ENCODE results near the gene ASB1. TPM values are rescaled to one million over a fixed set of nuclear protein-coding genes. Genes with fewer than 3 reads are reported as not detected.
A peak's percentile ranks its signal among the peaks of the same experiment; 100 is the strongest.

The ASB1 gene
- total RNA-seq, 1 donor from 2014 or later: 69.8 TPM

DNA sequence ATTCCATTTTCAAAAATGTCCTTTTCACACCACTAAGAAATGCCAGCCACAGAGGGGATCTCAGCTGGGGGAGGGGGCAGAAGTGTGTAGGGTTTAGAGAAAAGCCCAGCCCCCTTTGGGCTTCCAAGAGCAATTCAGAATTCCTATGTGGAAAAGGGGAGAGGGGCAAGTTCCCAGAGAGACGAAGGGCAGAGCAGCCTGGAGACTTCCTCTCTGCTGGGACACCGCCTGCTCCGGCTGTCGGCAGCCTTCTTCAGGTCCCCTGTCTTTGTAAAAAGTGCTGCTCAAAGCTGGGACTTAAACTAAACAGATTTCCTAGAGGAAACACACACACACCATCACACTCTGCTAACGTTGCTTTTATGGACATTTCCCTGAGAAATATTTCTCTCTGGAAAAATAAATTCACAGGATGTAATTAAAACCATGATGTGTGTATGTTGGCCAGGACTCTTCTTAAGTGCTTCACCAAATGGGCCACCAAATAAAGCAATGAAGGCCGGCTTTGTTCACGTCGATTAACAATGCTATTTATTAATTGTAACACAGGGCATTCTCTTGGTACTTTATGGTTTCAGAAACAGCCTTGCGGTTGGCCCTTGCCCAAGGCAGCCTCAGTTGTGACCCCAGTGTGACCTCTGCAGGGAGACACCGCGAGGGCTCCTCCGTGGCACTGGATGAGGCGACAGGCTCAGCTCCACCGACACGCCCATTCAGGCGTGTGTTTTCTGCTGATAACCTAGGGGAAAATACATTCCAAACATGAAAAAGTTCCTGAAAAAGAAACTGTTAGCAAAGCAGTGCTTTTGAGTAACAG lies 5.6 kb upstream of the ASB1 start:
- intact Hi-C loops (cut with DNase I): no loop called here
- DNase-seq (no peak), ATAC-seq (ENCODE audit: poor library complexity) (no peak)

- no peak for ATAC-seq (ENCODE audit: poor library complexity)
- DNase-seq: no peak
- intact Hi-C loops (cut with DNase I): no loop called here
Observed at GRCh38 chr2:238421695-238422035, 5.1 kb upstream of the ASB1 start.

DNA sequence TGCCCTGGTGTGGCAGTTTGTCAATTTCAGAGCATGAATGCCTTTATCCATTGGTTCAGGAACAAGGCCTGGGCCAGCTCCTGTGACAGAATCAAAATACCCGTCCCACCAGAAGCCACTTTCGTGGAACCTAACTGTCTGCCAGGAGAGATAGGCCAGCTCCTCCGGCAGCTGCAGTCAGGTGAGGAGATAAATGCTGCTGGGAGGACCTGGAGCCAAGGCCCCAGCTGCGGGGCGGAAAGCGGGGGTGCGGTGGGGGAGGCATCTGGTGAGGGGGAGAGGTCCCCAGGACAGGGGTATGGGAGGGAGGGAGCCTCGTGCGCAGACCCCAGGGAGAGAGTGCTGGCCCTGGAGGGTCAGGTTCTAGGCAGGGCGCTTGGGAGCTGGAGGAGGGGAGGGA lies 4.4 kb upstream of the ASB1 start:
- DNase-seq (no peak), ATAC-seq (ENCODE audit: poor library complexity) (no peak)
- intact Hi-C loops (cut with DNase I): no loop called here

DNA sequence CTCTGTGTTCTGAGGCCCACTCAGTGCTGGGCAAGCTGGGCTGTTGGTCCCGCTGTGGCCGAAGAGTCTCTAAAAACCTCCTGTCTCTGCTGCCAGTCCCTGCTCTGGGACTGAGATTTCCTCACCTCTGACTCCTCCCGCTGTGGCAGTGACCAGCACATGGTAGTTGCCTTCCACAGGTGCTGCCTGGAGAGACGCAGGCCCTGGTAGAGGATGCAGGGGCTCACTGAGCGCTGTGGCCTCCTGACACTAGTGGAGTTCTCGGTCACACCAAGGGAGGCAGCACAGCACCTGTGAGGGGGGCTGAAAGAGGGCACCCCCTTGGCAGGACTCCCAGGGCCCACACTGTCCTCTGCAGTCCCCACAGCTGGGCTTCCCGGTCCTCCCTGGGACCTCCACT lies 3.8 kb upstream of the ASB1 start:
- ATAC-seq (ENCODE audit: poor library complexity) (no peak), DNase-seq (no peak)
- intact Hi-C loops (cut with DNase I): no loop called here

- DNase-seq (no peak), ATAC-seq (ENCODE audit: poor library complexity) (no peak)
- intact Hi-C loops (cut with DNase I): no loop called here
Observed at GRCh38 chr2:238423561-238424312, 3.0 kb upstream of the ASB1 start.

DNA sequence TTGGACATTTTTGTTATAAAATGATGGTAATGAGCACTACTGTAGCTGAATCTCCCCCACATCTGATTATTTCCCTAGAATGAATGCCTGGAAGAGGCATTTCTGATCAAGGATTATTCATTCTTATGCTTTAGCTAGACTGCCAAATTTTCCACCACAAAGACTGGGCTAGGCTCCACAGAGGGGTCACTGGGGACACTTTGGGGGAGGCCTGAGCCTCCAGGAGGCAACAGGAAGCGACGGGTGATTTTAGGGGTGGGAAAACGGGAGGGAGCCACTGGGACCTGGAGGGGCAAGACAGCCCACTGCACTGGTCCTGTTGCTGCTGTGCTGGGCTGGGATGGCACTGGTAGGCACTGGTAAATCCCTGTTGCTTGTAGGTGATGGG lies 2.4 kb upstream of the ASB1 start:
- DNase-seq (no peak), ATAC-seq (ENCODE audit: poor library complexity) (no peak)
- intact Hi-C loops (cut with DNase I): no loop called here

DNA sequence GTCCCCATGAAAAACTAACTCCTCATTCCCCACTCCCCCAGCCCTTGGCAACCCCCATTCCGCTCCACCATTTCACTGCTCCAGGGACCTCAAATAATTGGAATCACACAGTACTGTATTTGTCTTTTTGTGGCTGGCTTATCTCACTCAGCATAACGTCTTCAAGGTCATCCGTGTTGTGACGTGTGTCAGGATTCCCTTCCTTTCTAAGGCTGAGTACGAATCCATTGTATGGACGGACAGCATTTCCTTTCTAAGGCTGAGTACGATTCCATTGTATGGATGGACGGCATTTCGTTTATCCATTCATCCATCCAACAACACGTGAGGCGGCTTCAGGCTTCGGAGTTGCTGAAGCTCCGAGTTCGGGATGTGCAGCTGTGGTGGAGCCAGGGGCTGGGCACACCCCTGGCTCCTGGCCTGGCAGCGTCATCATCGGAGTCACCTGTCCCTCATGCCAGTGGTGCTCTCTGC lies 1.2 kb upstream of the ASB1 start:
- no peak for ATAC-seq (ENCODE audit: poor library complexity)
- intact Hi-C loops (cut with DNase I): no loop called here

DNA sequence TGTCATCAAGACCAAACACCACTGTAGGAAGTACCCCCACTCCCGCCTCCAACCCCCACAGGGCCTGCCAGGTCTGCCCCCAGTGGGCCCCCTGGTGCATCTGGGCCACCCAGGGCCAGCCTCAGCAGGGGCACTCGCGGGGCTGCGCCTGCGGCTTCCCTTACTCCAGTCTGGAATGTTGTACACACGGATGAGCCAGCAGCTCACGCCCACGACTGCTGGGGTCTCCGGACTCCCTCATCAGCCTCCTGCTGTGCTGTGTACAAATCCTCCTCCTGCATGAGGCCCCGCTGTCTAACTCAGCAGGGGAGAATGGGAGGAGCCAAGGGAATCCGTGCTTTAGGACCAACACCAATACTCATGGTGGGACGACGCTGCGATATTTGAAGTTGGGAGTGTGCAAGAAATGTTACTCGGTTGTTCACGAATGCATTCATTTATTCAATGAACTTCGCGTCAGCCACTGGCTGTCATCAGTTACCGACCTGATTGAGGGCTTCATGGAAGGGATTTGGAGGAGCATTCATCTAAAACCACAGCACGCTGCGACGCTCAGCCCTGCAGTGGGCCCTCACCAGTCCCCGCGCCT lies 654 bp upstream of the ASB1 start:
- ATAC-seq (ENCODE audit: poor library complexity): peak; percentile 27
- intact Hi-C loops (cut with DNase I): no loop called here
- no peak for DNase-seq

More for the DNA sequence above, 1.2 kb upstream of the ASB1 start:
- DNase-seq: no peak

- DNase-seq (no peak), ATAC-seq (ENCODE audit: poor library complexity) (peak; percentile 19)
- intact Hi-C loops (cut with DNase I): no loop called here
Observed at GRCh38 chr2:238427435-238428162, 872 bp downstream of the ASB1 start.

DNA sequence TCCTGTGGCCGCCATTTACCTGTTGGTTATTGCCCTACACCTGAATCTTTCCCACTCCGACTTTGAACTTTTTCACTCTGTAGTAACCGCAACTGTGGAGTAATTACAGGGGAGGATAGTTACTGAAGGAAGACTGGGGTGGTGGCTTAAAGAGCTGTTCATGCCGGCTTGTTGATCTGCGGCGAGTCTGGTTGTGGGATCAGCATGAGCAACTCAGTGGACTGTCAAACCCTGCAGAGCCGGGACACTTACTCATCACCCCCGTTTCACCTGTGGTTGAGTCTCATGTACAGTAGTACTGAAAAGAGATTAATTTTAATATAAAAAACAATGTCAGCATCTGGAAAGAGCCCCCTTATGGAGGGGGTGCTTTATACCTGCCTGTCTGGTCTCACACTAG lies 2.1 kb downstream of the ASB1 start:
- no peak for ATAC-seq (ENCODE audit: poor library complexity)
- intact Hi-C loops (cut with DNase I): no loop called here
- DNase-seq: no peak

DNA sequence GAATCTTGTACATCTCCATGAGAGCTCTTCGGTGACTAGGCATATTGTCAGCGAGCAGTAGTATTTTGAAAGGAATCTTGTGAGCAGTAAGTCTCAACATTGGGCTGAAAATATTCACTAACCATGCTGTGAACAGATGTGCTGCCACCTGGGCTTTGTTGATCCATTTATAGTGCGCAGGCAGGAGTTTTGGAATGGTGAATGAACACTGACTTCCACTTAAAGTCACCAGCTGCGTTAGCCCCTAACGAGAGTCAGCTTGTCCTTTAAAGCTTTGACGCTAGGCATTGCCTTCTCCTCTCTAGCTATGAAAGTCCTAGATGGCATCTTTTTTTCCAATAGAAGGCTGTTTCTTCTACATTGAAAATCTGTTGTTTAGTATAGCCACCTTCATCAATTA lies 4.1 kb downstream of the ASB1 start:
- ATAC-seq (ENCODE audit: poor library complexity) (no peak), DNase-seq (no peak)
- intact Hi-C loops (cut with DNase I): no loop called here

- DNase-seq (no peak), ATAC-seq (ENCODE audit: poor library complexity) (no peak)
- intact Hi-C loops (cut with DNase I): no loop called here
Observed at GRCh38 chr2:238431456-238431855, 4.7 kb downstream of the ASB1 start.

DNA sequence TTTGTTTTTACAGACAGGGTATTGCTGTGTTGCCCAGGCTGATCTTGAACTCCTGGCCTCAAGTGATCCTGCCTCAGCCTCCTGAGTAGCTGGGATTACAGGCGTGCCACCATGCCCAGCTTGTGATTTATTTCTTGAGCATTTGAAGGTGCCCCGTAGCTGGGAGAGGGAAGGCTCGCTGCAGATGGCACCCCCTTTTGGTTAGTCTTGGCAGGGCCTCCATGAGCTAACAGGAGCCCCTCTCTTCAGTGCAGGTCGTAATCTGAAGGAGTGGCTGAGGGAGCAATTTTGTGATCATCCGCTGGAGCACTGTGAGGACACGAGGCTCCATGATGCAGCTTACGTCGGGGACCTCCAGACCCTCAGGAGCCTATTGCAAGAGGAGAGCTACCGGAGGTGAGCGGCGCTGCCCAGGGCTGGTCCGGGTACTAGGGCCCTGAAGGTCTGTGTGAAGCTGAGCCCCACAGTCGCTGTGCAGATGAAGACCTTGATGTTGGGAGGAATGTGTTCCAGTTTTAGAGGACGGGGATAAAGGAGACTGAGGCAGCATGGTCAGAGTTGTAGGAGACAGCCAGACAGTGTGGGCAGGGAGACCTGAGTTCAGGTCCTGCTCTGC lies 6.7 kb downstream of the ASB1 start:
- DNase-seq (no peak), ATAC-seq (ENCODE audit: poor library complexity) (no peak)
- intact Hi-C loops (cut with DNase I): no loop called here

GRCh38 chr2:238433941-238434845 lies 7.5 kb downstream of the ASB1 start:
- ATAC-seq (ENCODE audit: poor library complexity) (no peak), DNase-seq (no peak)
- intact Hi-C loops (cut with DNase I): no loop called here

DNA sequence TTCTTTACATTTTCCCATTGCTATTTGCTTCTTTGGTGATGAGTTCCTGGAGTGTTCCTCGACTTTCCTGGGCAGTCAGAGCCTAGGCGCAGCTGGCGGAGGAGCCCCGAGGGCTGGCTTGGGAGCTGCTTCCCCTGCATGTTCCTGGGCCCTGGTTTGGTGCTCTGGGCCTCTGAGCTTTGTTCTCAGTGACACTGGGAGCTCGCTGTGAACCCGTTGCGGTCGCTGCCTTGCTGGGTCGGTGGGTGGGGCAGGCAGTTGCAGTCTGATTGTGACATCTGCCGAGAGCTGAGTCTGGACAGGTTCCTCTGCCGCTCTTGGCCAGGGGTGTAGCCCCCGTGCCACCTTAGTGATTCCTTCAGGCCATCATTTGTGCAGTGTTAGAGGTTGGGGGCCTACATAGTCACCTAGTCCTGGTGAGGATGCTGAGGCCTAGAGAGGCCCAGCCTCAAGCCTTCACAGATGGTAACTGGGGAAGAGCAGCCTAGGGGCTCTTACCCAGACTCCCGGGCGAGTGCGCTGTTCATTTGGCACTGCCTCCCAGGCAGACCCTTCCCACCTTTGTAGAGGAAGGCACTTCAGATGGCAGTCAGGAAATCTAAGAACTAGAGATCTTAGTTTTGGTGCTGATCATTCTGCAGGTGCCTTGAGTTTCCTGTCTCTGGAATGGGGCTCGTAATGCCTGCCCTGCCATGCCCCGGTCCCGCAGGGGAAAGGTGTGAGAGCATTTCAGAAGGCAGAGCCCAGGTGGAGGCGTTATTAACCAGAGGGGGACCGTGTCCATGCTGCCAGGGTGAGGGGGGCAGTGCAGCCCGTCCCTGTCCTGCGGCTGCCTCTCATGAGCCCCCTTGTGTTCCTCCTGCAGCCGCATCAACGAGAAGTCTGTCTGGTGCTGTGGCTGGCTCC lies 8.4 kb downstream of the ASB1 start:
- no peak for ATAC-seq (ENCODE audit: poor library complexity)
- no peak for DNase-seq
- intact Hi-C loops (cut with DNase I): no loop called here

- DNase-seq (no peak), ATAC-seq (ENCODE audit: poor library complexity) (no peak)
- intact Hi-C loops (cut with DNase I): no loop called here
Observed at GRCh38 chr2:238435752-238436096, 9.0 kb downstream of the ASB1 start.
